C4-2B (cell line): ENCODE data around the gene ECHS1.

Experiments used
- H3K27ac ChIP-seq: fragments of 450-650 bp; 2 replicates; pipeline ENCODE4 v1.5.1; 2017
- CTCF ChIP-seq: fragments of 450-650 bp; conservative IDR thresholded peaks from 2 replicates; pipeline ENCODE4 v1.5.1; 2017; ENCODE audit warnings: mild to moderate bottlenecking
- ZFX ChIP-seq: fragments of 450-650 bp; IDR thresholded peaks from 2 replicates; pipeline ENCODE4 v1.6.1; 2017

ECHS1 gene

GRCh38 chr10:133359554-133359971, 13.6 kb downstream of the ECHS1 start:
- peak overlapping the region; percentile 92 for H3K27ac ChIP-seq
- no peak for TF ChIP-seq CTCF
- TF ChIP-seq ZFX: peak; percentile 23; the same call in 1 of the 2 replicates

DNA sequence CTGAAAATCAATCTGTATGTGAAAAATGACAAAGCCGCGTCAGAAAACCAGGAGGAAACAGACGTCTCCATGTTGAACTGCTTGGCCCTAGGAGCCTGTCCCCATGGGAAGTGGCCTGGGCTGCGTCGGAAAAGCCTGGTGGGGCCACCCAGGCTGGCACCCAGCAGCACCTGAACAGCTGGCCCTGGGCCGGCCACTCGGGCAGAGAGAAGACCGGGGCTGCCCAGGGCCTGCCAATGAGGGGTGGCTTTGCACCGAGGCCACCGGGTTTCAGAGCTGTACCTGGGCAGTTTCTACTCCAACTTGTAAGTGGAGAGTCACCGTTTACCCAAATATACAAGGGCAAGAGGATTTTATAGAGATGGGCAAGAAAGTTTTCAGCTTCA, 14.2 kb downstream of the ECHS1 start:
- H3K27ac ChIP-seq: peak overlapping the region; percentile 92

GRCh38 chr10:133358162-133358924, 14.8 kb downstream of the ECHS1 start:
- no peak for TF ChIP-seq ZFX
- no peak for TF ChIP-seq CTCF
- H3K27ac ChIP-seq: peak overlapping the region; percentile 92

More for the DNA sequence above, 14.2 kb downstream of the ECHS1 start:
- no peak for TF ChIP-seq ZFX
- no peak for TF ChIP-seq CTCF

DNA sequence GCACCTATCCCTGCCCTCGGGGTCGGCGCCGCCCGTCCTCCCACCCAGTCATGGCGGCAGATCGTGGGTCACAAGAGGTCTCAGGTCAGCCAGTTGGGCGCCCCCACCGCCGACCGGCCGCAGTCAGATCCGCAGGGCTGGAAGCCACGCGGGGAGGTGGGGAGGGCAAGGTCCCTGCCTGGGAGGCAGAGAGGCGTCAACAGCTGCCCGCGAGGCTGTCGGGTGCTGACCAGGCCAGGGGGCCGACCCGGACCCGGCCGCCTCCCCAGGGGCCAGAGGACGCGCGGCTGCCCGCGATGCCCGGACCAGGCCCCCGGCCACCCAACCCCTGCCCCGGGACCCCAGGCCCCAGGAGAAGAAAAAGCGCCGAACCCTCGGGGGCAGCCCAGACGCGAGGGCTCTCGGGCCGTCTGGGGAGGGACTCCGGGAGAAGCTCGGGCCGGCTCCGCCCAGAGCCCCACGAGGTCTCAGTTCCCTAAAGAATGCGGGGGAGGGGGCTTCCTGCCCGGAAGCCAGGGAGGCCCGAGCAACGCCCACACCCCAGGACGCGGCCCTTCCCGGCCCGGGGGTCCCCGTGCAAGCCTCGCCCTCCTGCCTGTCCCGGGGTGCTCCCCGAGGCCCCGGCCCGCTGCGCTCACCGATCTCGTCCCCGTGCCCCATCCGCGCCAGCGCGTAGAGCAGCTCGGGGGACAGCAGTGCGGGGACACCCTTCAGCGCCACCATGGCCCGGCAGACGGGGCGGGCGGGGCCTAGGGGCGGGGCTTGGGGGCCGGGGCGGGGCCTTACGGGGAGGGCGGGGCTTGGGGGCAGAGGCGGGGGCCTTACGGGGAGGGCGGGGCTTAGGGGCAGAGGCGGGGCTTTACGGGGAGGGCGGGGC, 15.6 kb downstream of the ECHS1 start, which contains the start of gene FUOM:
TSS of gene FUOM (minus strand) at position 735 of the 877 bp plus-strand sequence. CDS start at position 723, 12 bp downstream.
- TF ChIP-seq CTCF: no peak
- peak; percentile 55; the same call in 1 of the 2 replicates for TF ChIP-seq ZFX
- peak within 1 kb of the TSS; percentile 92 for H3K27ac ChIP-seq

DNA sequence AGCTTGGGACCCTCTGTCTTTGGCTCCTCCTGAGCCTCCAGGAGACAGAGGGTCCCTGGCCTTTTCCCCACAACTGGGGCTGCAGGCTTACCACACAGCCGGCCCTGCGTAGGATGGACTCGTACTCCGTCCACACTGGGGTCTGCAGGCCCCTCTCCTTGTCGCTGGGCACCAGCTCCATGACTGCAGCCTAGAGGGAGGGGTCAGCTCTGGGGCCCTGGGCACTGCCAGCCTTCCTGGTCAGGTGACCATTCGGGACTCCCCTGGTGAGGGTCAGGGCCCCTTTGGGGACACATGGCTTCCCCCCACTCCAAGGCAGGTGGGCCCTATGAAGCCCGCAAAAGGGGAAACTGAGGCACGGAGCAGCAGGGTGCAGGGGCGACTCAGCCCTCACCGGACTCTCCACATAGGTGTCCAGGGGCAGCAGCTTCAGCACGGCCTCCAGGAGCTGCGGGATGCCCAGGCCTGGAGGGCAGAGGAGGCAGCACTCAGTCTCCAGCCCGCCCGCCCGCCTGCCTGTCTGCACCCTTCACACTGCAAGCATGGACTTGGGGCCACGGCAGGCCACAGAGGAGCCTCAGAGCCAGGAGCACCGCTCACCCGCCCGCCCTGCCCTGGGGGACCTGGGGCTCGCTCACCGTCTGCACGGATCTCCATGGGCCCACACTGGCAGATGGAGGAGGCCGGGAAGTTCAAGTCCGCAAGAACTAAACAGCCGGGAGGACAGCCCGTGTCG, 16.4 kb downstream of the ECHS1 start:
- H3K27ac ChIP-seq: peak overlapping the region; percentile 74
- TF ChIP-seq CTCF (no peak), ZFX (no peak)

DNA sequence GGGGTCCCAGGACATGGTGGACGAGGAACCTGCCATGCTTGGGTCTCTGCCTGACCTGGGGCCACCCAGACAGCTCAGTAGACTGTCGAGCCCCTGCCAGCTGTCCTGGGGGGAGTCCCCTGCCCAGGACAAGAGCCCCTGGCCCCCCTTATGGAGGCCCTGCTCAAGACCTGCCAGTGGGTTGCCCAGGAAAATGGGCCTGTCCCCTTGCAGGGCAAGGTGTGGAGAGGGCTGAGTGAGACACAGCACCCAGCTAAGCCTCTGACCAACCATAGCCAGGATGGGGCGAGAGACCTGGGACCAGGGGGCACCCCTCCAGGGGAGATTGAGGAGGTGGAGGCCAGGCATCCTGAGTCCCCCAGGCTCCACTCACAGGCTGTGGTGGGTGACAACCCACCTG, 17.2 kb downstream of the ECHS1 start:
- H3K27ac ChIP-seq: no peak overlapping the region; the same call in 1 of the 2 replicates
- no peak for TF ChIP-seq ZFX
- TF ChIP-seq CTCF: no peak
